PC-3 (cell line): Measurements from ENCODE around the gene PTGER3. TPM values are rescaled to one million over a fixed set of nuclear protein-coding genes. Genes with fewer than 3 reads are reported as not detected.

Source experiments
- ATAC-seq: fragments of 200-7000 bp; cut with Tn5 transposase; 2 replicates; pipeline ENCODE4 v1.9.1; 2020; ENCODE audit warnings: mild to moderate bottlenecking, moderate library complexity
- BruUV-seq: library from RNA; stranded (reverse); fragments of 400-500 nt; replicated peaks from 2 replicates; lab custom pipeline; 2021; lab: Mats Ljungman, UMichigan
- CTCF ChIA-PET: fragments of 300-600 bp; sonication (Branson Sonifier 250); formaldehyde crosslinking; loops from one replicate; lab custom pipeline; 2022; ENCODE audit warnings: antibody characterized with exemption; lab: Charles Lee
- POLR2A ChIA-PET: fragments of 300-600 bp; sonication (Branson Sonifier 250); formaldehyde crosslinking; loops from one replicate; lab custom pipeline; 2022; ENCODE audit warnings: antibody characterized with exemption; ENCODE audit not compliant: unreplicated experiment; lab: Charles Lee
- DNase-seq: peaks from one replicate; pipeline ENCODE4 v3.0.0-alpha.2; 2015
- H2AFZ ChIP-seq: fragments of 300-600 bp; sonication (generic); 2 replicates; pipeline ENCODE4 v1.6.0; 2016; ENCODE audit warnings: antibody characterized with exemption, low read length
- H3F3A ChIP-seq: fragments of 300-600 bp; sonication (generic); one replicate; pipeline ENCODE4 v1.6.0; 2017; ENCODE audit warnings: antibody characterized with exemption, low read length, control low read depth, mild to moderate bottlenecking; ENCODE audit not compliant: unreplicated experiment
- H3K27ac ChIP-seq: fragments of 300-600 bp; sonication (generic); 2 replicates; pipeline ENCODE4 v1.5.1; 2016; ENCODE audit warnings: mild to moderate bottlenecking, low read length
- H3K27me3 ChIP-seq: fragments of 300-600 bp; sonication (generic); 2 replicates; pipeline ENCODE4 v1.6.1; 2016; ENCODE audit warnings: low read length, mixed read lengths
- H3K36me3 ChIP-seq: fragments of 300-600 bp; sonication (generic); 2 replicates; pipeline ENCODE4 v1.6.1; 2016; ENCODE audit warnings: low read depth, mixed run types, low read length, mixed read lengths
- H3K4me1 ChIP-seq: fragments of 300-600 bp; sonication (generic); 2 replicates; pipeline ENCODE4 v1.5.1; 2016; ENCODE audit warnings: low read length; ENCODE audit not compliant: insufficient read depth
- H3K4me2 ChIP-seq: fragments of 300-600 bp; sonication (generic); 2 replicates; pipeline ENCODE4 v1.6.0; 2016; ENCODE audit warnings: low read length
- H3K4me3 ChIP-seq: fragments of 300-600 bp; sonication (generic); 2 replicates; pipeline ENCODE4 v1.5.1; 2016; ENCODE audit warnings: mild to moderate bottlenecking, low read length, mixed read lengths
- H3K79me2 ChIP-seq: fragments of 300-600 bp; sonication (generic); 2 replicates; pipeline ENCODE4 v1.6.1; 2017; ENCODE audit warnings: low read length, mixed read lengths
- H3K9ac ChIP-seq: fragments of 300-600 bp; sonication (generic); 2 replicates; pipeline ENCODE4 v1.6.0; 2016; ENCODE audit warnings: mild to moderate bottlenecking, low read length
- H3K9me2 ChIP-seq: fragments of 300-600 bp; sonication (generic); replicated peaks from 2 replicates; pipeline ENCODE4 v1.6.1; 2016; ENCODE audit warnings: mixed run types, low read length, mixed read lengths
- H3K9me3 ChIP-seq: fragments of 300-600 bp; sonication (generic); 2 replicates; pipeline ENCODE4 v1.6.1; 2016; ENCODE audit warnings: low read length, mixed read lengths
- H4K20me1 ChIP-seq: fragments of 300-600 bp; sonication (generic); 2 replicates; pipeline ENCODE4 v1.6.1; 2016; ENCODE audit warnings: low read length, mixed read lengths
- CTCF ChIP-seq: fragments of 300-600 bp; sonication (generic); conservative IDR thresholded peaks from 2 replicates; pipeline ENCODE4 v1.5.1; 2017; ENCODE audit warnings: antibody characterized with exemption, low read depth, mild to moderate bottlenecking, low read length
- EZH2 ChIP-seq: fragments of 300-600 bp; sonication (generic); IDR thresholded peaks from one replicate; pipeline ENCODE4 v1.6.1; 2017; ENCODE audit warnings: antibody characterized with exemption, mild to moderate bottlenecking, low read length; ENCODE audit not compliant: unreplicated experiment
- EZH2phosphoT487 ChIP-seq: fragments of 300-600 bp; sonication (generic); IDR thresholded peaks from 2 replicates; pipeline ENCODE4 v1.6.1; 2018; ENCODE audit warnings: mild to moderate bottlenecking, antibody characterized with exemption, low read length, borderline replicate concordance
- intact Hi-C: fragments of 100-400 bp; cut with micrococcal nuclease; formaldehyde crosslinking; loops from 2 replicates; pipeline ENCODE4 v1.9.0; 2023
- total RNA-seq: library from RNA; depleted of rRNA; stranded (reverse); fragments of >200 nt; gene quantifications from 2 replicates; pipeline ENCODE4 v1.2.3, GENCODE V29; 2014

The PTGER3 gene
- total RNA-seq, 1 experiment from 2014 or later: 0.11 TPM

- Histone ChIP-seq H3K27ac (no peak overlapping the region), H3K27me3 (peaks cover 60% of the 10 kb centered on the region), H3K9me2 (no peaks in the 10 kb centered on the region), H2AFZ (no peak overlapping the region), H3K9ac (no peak overlapping the region), H3K4me1 (no peaks in the 10 kb centered on the region), H3K4me3 (no peak overlapping the region), H3F3A (no peaks in the 10 kb centered on the region), H3K36me3 (no peaks in the 10 kb centered on the region), H3K9me3 (no peaks in the 10 kb centered on the region), H3K79me2 (no peaks in the 10 kb centered on the region), H3K4me2 (no peak overlapping the region), H4K20me1 (no peaks in the 10 kb centered on the region)
- no TSS peak for BruUV-seq
- CTCF ChIA-PET: no interaction called here
- TF ChIP-seq CTCF (no peak), EZH2phosphoT487 (no peak), EZH2 (no peak)
- intact Hi-C loops: no loop called here
- ATAC-seq (no peak), DNase-seq (no peak)
- POLR2A ChIA-PET: no interaction called here
These were observed 70.0 kb downstream of the PTGER3 start for GRCh38 chr1:70977575-70977974.

- no peak overlapping the region for H3K9ac ChIP-seq
- POLR2A ChIA-PET: interaction anchor here (0.6 kb wide), 1 partner anchor 970 kb away, joined by 3 read pairs; no protein-coding TSS in a partner anchor
These were observed 70.6 kb downstream of the PTGER3 start for GRCh38 chr1:70977041-70977440.

More at GRCh38 chr1:70977041-70977440, 70.6 kb downstream of the PTGER3 start:
- no TSS peak for BruUV-seq
- intact Hi-C loops: no loop called here
- no peak overlapping the region for H3K4me2 ChIP-seq
- no peak overlapping the region for H3K4me3 ChIP-seq
- DNase-seq (no peak), ATAC-seq (no peak)
- H3K9me2 ChIP-seq: no peaks in the 10 kb centered on the region
- no peaks in the 10 kb centered on the region for H4K20me1 ChIP-seq
- H3K9me3 ChIP-seq: no peaks in the 10 kb centered on the region
- no peaks in the 10 kb centered on the region for H3K79me2 ChIP-seq
- H3K4me1 ChIP-seq: no peaks in the 10 kb centered on the region
- peaks cover 60% of the 10 kb centered on the region for H3K27me3 ChIP-seq
- H2AFZ ChIP-seq: no peak overlapping the region
- CTCF ChIA-PET: no interaction called here
- no peaks in the 10 kb centered on the region for H3K36me3 ChIP-seq
- no peak overlapping the region for H3K27ac ChIP-seq
- TF ChIP-seq EZH2phosphoT487 (no peak), EZH2 (no peak), CTCF (no peak)
- H3F3A ChIP-seq: no peaks in the 10 kb centered on the region
